Fibroblast of lung (primary cell): ENCODE measurements around the gene STEAP1B. TPM values are rescaled to one million over a fixed set of nuclear protein-coding genes. Genes with fewer than 3 reads are reported as not detected.
"Not testable (repeated sequence)": the region's sequence is repeated elsewhere in the genome, so short reads cannot be mapped to it uniquely, and the experiment has no call there.

Experiments used
- DNase-seq, 2 donors: peaks; one replicate each; pipeline versions ENCODE4 v3.0.0 to v3.0.0-alpha.2; 2010; ENCODE audit warnings: low read depth in 2 of 2
- H2AFZ ChIP-seq: 2 replicates; pipeline ENCODE4 v1.5.1; 2012; ENCODE audit warnings: low read length, control low read depth, inconsistent platforms
- H3K27ac ChIP-seq: 2 replicates; pipeline ENCODE4 v1.5.1; 2011; ENCODE audit warnings: low read length, control low read depth; ENCODE audit not compliant: insufficient read depth
- H3K27me3 ChIP-seq: 2 replicates; pipeline ENCODE4 v1.5.1; 2011; ENCODE audit warnings: mild to moderate bottlenecking, low read length; ENCODE audit not compliant: control insufficient read depth, insufficient read depth
- H3K36me3 ChIP-seq: 2 replicates; pipeline ENCODE4 v1.5.1; 2011; ENCODE audit warnings: low read length; ENCODE audit not compliant: control insufficient read depth, insufficient read depth
- H3K4me1 ChIP-seq: 2 replicates; pipeline ENCODE4 v1.5.1; 2011; ENCODE audit warnings: low read length; ENCODE audit not compliant: control insufficient read depth, insufficient read depth; ENCODE audit errors: extremely low read depth
- H3K4me2 ChIP-seq: 2 replicates; pipeline ENCODE4 v1.5.1; 2011; ENCODE audit warnings: low read length, control low read depth; ENCODE audit not compliant: insufficient read depth; ENCODE audit errors: extremely low read depth
- H3K4me3 ChIP-seq, 4 experiments: fragments of 200-600 bp in 1 of 4; sonication (generic) in 1 of 4; replicated peaks in 1 of 4; 2 replicates each; pipeline ENCODE4 v1.5.1; 2011 to 2016; ENCODE audit warnings: low read length in 4 of 4, low read depth in 3 of 4, mild to moderate bottlenecking in 3 of 4, control low read depth in 2 of 4, inconsistent platforms in 1 of 4, mixed read lengths in 1 of 4; ENCODE audit not compliant: insufficient read depth in 1 of 4; ENCODE audit errors: control extremely low read depth in 1 of 4
- H3K79me2 ChIP-seq: 2 replicates; pipeline ENCODE4 v1.5.1; 2012; ENCODE audit warnings: mild to moderate bottlenecking, low read length, inconsistent platforms; ENCODE audit not compliant: control insufficient read depth, insufficient read depth
- H3K9ac ChIP-seq: 2 replicates; pipeline ENCODE4 v1.5.1; 2011; ENCODE audit warnings: mild to moderate bottlenecking, low read length, control low read depth; ENCODE audit not compliant: insufficient read depth
- H3K9me3 ChIP-seq: 2 replicates; pipeline ENCODE4 v1.5.1; 2012; ENCODE audit warnings: low read depth, low read length; ENCODE audit not compliant: control insufficient read depth, insufficient read depth
- H4K20me1 ChIP-seq: 2 replicates; pipeline ENCODE4 v1.5.1; 2011; ENCODE audit warnings: low read length; ENCODE audit not compliant: control insufficient read depth, insufficient read depth; ENCODE audit errors: extremely low read depth
- EZH2 ChIP-seq: IDR thresholded peaks from 2 replicates; pipeline ENCODE4 v1.5.1; 2012; ENCODE audit warnings: low read length, control low read depth, mild to moderate bottlenecking; ENCODE audit errors: missing control alignments
- polyA plus RNA-seq, 2 donors: library from polyadenylated mRNA; depleted of rRNA in 1 of 2; stranded (reverse) in 1 of 2; unstranded in 1 of 2; fragments of >200 nt; gene quantifications; 2 replicates each; pipeline ENCODE4 v1.2.1, GENCODE V29; 2011 to 2012; ENCODE audit warnings: missing spikeins in 1 of 2
- total RNA-seq: library from RNA; depleted of rRNA; stranded (reverse); fragments of >200 nt; gene quantifications from 2 replicates; pipeline ENCODE4 v1.2.1, GENCODE V29; 2014
- TF ChIP-seq, protein P1 (sequence below), 2 donors: IDR thresholded peaks in 1 of 2; conservative IDR thresholded peaks in 1 of 2; 1 replicate in 1 of 2; 2 replicates in 1 of 2; pipeline ENCODE4 v1.5.1; 2011 to 2012; ENCODE audit warnings: low read length in 2 of 2, control low read depth in 1 of 2, inconsistent platforms in 1 of 2, low read depth in 1 of 2, mild to moderate bottlenecking in 1 of 2

The STEAP1B gene
- total and polyA plus RNA-seq, 2 donors (not counting 1 experiment from before 2014, with no cell fraction given): 11.4 to 14.7 TPM

- Histone ChIP-seq H3K9ac (no peak overlapping the region), H3K4me2 (no peak overlapping the region), H3K9me3 (no peaks in the 10 kb centered on the region), H3K27ac (no peak overlapping the region), H3K4me1 (no peaks in the 10 kb centered on the region), H3K27me3 (no peaks in the 10 kb centered on the region), H3K79me2 (no peaks in the 10 kb centered on the region), H4K20me1 (no peaks in the 10 kb centered on the region), H2AFZ (no peak overlapping the region), H3K4me3 (no peak overlapping the region), H3K36me3 (no peaks in the 10 kb centered on the region)
- DNase-seq: no peak
- TF ChIP-seq, protein P1, sequence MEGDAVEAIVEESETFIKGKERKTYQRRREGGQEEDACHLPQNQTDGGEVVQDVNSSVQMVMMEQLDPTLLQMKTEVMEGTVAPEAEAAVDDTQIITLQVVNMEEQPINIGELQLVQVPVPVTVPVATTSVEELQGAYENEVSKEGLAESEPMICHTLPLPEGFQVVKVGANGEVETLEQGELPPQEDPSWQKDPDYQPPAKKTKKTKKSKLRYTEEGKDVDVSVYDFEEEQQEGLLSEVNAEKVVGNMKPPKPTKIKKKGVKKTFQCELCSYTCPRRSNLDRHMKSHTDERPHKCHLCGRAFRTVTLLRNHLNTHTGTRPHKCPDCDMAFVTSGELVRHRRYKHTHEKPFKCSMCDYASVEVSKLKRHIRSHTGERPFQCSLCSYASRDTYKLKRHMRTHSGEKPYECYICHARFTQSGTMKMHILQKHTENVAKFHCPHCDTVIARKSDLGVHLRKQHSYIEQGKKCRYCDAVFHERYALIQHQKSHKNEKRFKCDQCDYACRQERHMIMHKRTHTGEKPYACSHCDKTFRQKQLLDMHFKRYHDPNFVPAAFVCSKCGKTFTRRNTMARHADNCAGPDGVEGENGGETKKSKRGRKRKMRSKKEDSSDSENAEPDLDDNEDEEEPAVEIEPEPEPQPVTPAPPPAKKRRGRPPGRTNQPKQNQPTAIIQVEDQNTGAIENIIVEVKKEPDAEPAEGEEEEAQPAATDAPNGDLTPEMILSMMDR (conservative IDR thresholded peaks at IDR 0.05 in 1 of 2, IDR thresholded peaks at IDR 0.05 in 1 of 2; ENCODE audit: low read depth in 1 of 2, low read length in 2 of 2): no peak
These were observed 64.9 kb downstream of the STEAP1B start for GRCh38 chr7:22435105-22435504.

DNA sequence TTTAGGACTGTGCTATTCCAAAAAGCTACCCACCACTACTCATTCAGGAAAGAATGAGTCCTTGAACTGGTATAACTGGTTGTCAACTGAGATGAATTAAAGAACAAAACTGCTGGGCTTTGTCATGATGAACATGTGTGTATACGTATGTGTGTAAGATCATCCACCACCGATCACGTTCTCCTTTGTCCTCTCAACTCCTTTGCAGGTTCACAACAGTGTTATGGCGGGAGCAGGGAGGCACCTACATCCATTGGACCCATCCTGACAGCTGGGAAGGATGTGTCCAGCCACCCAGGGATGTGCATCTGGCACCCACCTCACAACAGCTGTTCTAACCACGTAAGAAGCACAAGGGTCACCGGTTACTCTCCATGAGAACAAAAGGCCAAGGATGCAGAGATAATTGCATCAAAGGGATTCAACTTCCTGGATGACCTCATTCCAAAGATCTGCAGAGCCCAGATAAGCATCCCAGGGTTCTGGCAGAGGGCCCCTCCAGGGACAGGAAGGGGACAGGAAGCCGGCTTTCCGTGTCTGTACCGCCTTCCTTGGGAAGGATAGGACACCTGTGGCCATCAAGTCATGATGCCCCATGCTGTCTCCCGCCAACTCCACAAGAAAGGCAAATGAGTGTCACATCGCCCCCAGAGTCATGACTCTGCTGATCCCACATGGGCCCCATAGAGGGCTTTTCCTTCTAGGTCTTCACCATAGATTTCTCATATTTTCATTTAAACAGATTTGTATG lies 66.1 kb downstream of the STEAP1B start:
- H3K79me2 ChIP-seq: no peaks in the 10 kb centered on the region
- no peak overlapping the region for H3K27ac ChIP-seq
- no peaks in the 10 kb centered on the region for H4K20me1 ChIP-seq
- no peak overlapping the region for H3K9ac ChIP-seq
- H3K9me3 ChIP-seq: no peaks in the 10 kb centered on the region
- no peaks in the 10 kb centered on the region for H3K4me1 ChIP-seq
- TF ChIP-seq, protein P1 (conservative IDR thresholded peaks at IDR 0.05 in 1 of 2, IDR thresholded peaks at IDR 0.05 in 1 of 2; ENCODE audit: low read depth in 1 of 2, low read length in 2 of 2): peak in 1 of 2 donors; percentile 1
- TF ChIP-seq EZH2: no peak
- H2AFZ ChIP-seq: no peak overlapping the region
- H3K27me3 ChIP-seq: no peaks in the 10 kb centered on the region
- H3K4me3 ChIP-seq: no peak overlapping the region
- DNase-seq: peak; percentile 33 to 57
- H3K4me2 ChIP-seq: no peak overlapping the region
- no peaks in the 10 kb centered on the region for H3K36me3 ChIP-seq

GRCh38 chr7:22433165-22433700 lies 66.8 kb downstream of the STEAP1B start:
- H3K4me2 ChIP-seq, H3K9ac ChIP-seq, H3K4me3 ChIP-seq, H3K36me3 ChIP-seq, H2AFZ ChIP-seq, DNase-seq, H3K9me3 ChIP-seq, H3K27me3 ChIP-seq, H3K27ac ChIP-seq, H3K4me1 ChIP-seq, H3K79me2 ChIP-seq, H4K20me1 ChIP-seq: not testable (repeated sequence)
